ENCODE data around the gene CTSS.
"Not testable (repeated sequence)": the region's sequence is repeated elsewhere in the genome, so short reads cannot be mapped to it uniquely, and the experiment has no call there.

CTSS gene

DNA sequence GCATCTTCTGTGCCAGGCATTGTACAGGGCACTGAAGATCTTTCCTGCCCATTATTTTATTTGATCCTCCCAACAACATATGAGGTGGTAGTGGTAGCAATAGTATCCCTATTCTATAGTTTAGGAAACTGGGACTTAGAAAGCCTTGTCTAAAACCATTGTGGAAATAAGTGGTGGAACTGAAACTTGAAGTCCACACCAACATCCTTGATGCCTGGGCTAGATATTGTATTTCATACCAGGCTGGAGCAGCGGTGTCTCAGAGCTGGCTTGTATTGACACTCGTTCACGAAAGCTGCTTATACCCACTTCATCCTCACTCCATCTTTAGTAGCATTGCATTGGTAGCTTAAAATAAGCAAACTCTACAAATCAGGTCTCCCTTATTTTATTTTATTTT lies 9.7 kb upstream of the CTSS start:
- no peak for DNase-seq (ENCODE audit: low read depth in 2 of 2)

DNA sequence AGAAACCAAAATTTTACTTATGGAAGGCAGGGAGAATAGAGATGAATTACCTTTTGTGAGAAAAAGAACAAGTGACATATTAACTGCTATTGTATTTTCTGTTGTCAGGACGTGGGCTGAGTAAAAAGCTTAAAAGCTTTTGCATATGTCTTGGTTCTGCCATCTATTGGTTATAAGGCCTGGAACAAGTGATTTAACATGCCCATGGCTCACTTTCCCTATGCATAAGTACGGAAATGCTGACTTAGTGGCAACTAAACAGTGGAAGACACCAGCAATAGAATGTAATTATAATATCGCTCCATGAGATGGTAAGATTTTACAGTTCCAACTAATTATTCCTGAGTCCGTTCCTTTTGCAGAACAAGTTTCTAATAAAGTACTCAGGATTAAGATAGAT lies 6.7 kb upstream of the CTSS start:
- DNase-seq (ENCODE audit: low read depth in 2 of 2): no peak

DNA sequence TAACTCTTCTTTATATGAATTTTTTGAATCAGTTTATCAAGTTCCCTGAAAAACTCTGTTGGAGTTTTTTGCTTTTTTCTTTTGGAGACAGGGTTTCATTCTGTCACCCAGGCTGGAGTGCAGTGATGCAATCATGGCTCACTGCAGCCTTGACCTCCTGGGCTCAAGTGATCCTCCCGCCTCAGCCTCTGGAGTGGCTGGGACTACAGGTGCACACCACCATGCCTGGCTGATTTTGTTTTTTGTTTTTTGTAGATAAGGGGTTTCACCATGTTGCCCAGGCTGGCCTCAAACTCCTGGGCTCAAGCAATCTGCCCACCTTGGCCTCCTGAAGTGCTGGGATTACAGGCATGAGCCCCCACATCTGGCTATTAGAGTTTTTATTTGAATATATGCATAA lies 2.1 kb upstream of the CTSS start:
- not testable (repeated sequence) for DNase-seq (ENCODE audit: low read depth in 2 of 2)

DNA sequence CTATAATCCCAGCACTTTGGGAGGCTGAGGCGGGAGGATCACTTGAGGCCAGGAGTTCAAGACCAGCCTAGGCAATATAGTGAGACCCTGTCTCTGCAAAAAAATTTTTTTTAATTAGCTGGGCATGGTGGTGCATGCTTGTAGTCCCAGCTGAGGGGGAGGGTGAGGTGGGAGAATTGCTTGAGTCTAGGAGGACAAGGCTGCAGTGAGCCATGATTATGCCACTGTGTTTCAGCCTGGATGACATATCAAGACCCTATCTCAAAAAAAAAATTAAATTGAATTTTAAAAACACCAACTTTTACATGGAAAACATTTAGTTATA lies 361 bp upstream of the CTSS start:
- DNase-seq (ENCODE audit: low read depth in 2 of 2): not testable (repeated sequence)

DNA sequence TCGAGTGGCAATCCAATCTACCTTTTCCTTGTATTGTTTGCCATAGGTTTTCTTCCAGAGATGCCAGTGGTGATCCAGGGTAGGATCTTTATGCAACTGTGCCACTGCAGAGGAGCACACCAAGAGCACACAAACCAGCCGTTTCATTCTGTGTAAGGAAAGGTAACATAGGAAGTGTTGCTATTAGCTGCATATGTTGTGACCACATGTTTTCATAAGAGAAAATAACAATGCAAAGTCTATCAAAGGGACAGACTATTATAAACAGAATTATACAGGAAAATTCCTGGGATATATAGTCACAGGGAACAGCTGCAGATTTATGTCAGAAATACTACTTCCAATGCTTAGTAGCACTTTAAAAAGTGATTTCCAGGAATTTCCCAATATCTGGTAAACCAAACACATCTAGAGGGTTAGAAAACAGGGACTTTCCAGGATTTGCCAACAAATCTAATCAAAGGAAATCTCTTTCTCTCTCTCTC lies 919 bp downstream of the CTSS start:
- DNase-seq (ENCODE audit: low read depth in 2 of 2): no peak

DNA sequence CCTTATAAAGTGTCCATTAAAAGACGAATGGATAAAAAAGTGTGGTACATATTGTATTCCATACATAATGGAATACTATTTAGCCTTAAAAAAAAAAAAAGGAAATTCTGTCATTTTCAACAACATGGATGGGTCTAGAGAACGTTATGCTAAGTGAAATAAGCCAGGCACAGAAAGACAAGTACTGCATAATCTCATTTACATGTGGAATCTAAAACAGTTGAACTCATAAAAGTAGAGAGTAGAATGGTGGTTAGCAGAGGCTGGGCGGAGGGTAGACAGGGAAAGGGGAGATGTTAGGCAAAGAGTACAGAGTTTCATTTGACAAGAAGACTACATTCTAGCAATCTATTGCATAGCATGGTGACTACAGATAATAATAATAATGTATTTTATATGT lies 2.6 kb downstream of the CTSS start:
- no peak for DNase-seq (ENCODE audit: low read depth in 2 of 2)

GRCh38 chr1:150762552-150762951 lies 3.0 kb downstream of the CTSS start:
- no peak for DNase-seq (ENCODE audit: low read depth in 2 of 2)

- no peak for DNase-seq (ENCODE audit: low read depth in 2 of 2)
These were observed 3.8 kb downstream of the CTSS start for GRCh38 chr1:150761801-150762200.

DNA sequence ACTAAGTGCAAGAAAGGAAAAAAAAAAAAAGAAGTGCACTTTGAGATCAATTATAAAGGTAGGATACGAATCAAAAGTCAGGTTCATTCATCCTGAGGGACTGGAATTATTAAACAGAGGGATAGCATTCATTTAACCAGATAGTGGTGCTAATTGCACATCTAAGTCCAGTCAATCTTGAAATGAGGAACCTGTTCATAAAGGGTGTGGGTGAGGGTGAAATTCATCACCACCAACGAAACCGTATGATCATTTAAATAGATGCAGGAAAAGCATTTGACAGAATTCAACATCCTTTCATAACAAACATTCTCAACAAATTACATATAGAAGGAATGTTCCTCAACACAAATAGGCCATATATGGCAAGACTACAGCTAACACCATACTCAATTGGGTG lies 5.6 kb downstream of the CTSS start:
- no peak for DNase-seq (ENCODE audit: low read depth in 2 of 2)

DNA sequence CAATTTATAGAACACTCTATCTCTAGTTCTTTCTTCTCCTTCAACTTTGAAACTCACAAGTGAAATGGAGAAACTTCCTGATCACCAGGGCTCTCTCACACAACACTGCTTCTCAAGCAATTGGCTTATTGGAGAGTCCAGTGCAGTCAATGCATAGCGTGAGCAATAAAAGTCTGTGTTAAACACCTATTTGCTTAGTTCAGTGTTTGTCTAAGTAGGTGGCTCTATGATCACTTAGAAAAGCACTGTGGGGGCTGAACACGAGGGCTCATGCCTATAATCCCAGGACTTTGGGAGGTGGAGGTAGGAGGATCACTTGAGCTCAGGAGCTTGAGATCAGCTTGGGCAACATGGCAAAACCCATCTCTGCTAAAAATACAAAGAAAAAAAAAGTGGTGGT lies 12.2 kb downstream of the CTSS start:
- DNase-seq (ENCODE audit: low read depth in 2 of 2): no peak

GRCh38 chr1:150751443-150751842 lies 14.1 kb downstream of the CTSS start:
- DNase-seq (ENCODE audit: low read depth in 2 of 2): no peak

DNA sequence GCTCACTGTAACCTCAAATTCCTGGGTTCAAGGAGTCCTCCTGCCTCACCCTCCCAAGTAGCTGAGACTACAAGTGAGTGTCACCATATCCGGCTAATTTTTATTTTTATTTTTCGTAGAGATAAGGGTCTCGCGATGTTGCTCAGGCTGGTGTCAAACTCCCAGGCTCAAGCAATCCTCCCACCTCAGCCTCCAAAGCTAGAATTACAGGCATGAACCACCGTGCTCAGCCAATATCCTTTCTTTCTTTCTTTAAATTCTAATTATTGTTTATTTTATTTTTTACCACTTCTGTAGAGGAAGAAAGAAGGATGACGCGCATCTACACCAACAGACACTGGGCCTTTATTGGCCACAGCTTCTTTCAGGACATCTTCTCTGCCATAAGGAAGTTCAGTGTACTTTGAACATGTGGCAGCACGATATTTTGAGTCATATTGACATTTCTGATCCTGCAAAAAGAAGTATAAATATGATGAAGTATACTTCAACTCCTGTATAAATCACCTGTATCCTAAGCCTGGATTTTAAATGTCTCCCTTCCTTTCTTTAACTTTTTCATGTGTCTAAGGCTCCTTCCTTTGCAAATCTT lies 15.8 kb downstream of the CTSS start:
- DNase-seq (ENCODE audit: low read depth in 2 of 2): no peak

DNA sequence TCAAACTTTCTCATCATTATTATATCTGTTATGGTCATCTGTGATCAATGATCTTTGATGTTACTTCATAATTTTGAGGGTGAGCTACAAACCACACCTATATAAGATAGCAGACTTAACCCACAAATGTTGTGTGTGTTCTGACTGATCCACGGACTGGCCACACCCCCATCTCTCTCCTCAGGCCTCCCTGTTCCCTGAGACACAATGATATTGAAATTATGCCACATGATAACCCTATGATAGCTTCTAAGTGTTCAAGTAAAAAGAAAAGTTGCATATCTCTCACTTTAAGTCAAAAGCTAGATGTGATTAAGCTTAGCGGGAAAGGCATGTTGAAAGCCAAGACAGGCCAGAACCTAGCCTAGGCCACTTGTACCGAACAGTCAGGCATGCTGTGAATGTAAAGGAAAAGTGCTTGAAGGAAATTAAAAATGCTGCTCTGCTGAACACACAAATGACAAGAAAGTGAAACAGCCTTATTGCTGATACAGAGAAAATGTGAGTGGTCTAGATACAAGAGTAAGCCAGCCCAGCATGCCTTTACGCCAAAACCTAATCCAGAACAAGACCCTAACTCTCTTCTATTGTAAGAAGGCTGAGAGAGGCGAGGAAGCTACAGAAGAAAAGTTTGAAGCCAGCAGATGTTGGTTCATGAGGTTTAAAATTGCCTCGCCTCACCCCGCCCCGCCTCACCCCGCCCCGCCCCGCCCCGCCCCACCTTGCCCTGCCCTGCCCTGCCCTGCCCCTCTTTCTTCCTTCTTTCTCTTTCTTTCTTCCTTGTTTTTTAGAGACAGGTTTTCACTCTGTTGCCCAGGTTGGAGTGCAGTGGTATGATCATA lies 16.5 kb downstream of the CTSS start:
- DNase-seq (ENCODE audit: low read depth in 2 of 2): no peak

DNA sequence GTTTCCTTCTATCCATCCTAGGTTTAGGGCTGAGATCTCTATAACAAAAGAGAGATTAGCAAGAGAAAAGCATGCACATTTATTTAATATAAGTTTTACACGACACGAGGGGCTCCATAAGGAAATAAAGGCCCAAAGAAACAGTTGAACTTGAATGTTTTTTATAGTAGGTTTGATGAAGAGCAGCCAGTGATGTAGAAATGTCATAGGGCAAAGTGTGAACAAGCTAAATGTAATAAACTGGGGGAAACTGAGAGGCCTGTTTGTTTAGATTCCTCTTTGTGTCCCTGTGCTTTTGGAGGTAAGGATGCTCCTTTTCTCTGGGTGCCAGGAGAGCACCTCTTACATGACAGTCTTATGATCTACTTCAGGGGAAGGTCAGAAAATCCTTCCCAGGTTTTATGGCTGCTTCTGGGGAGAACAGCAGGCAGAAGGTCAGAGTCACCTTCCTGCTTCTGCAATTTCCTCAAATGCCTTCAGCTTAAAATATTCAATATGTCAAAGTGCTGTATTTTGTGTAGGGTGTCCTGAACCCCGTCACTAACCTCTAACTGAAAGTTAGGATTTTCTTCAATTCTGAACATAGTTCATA lies 35.4 kb downstream of the CTSS start:
- DNase-seq (ENCODE audit: low read depth in 2 of 2): no peak

DNA sequence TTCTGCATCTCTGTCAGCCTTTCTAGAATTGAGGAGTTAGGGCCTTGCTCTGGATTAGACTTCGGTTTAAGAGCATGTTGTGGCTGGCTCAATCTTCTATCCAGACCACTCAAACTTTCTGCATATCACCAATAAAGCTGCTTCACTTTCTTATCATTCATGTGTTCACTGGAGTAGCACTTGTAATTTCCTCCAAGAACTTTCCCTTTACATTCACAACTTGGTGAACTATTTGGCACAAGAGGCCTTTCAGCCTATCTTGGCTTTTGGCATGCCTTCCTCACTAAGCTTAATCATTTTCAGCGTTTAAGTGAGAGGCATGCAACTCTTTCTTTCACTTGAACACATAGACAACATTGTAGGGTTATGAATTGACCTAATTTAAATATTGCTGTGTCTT lies 41.2 kb downstream of the CTSS start:
- DNase-seq (ENCODE audit: low read depth in 2 of 2): no peak

GRCh38 chr1:150720703-150721102 lies 44.9 kb downstream of the CTSS start, which contains the start of gene HORMAD1:
Gene HORMAD1, minus strand, starts transcription at chr1:150720895. Its CDS starts 1,390 bp downstream, at chr1:150719505.
- DNase-seq (ENCODE audit: low read depth in 2 of 2): no peak

DNA sequence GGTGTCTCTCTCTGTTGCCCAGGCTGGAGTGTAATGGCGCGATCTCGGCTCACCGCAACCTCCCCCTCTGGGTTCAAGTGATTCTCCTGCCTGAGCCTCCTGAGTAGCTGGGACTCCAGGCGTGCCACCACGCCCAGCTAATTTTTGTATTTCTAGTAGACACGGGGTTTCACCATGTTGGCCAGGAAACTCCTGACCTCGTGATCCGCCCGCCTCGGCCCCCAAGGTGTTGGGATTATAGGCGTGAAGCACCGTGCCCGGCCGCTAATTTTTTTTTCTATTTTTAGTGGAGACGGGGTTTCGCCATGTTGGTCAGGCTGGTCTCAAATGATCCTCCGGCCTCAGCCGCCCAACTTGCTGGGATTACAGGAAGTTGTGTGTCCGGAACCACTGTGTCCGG lies 45.5 kb downstream of the CTSS start:
- DNase-seq (ENCODE audit: low read depth in 2 of 2): no peak

GRCh38 chr1:150718225-150718891 lies 47.2 kb downstream of the CTSS start:
- DNase-seq (ENCODE audit: low read depth in 2 of 2): no peak

- DNase-seq (ENCODE audit: low read depth in 2 of 2): not testable (repeated sequence)
These were observed 56.5 kb downstream of the CTSS start for GRCh38 chr1:150709031-150709430.

- peak in 1 of 2 donors; percentile 5 for DNase-seq (ENCODE audit: low read depth in 2 of 2)
These were observed 57.0 kb downstream of the CTSS start for GRCh38 chr1:150708595-150708994.

GRCh38 chr1:150706091-150706490 lies 59.5 kb downstream of the CTSS start:
- no peak for DNase-seq (ENCODE audit: low read depth in 2 of 2)

- DNase-seq (ENCODE audit: low read depth in 2 of 2): no peak
These were observed 62.2 kb downstream of the CTSS start for GRCh38 chr1:150703427-150703826.
